HTR-8/SVneo (cell line): ENCODE data around the gene GAPVD1.
"Not testable (repeated sequence)": the region's sequence is repeated elsewhere in the genome, so short reads cannot be mapped to it uniquely, and the experiment has no call there.

Experiments used
- DNase-seq: peaks from one replicate; pipeline ENCODE4 v3.0.0; 2011; ENCODE audit warnings: low spot score, mixed read lengths; ENCODE audit not compliant: insufficient read length
- FAIRE-seq: peaks from 2 replicates; lab custom pipeline; 2011; peaks lifted over from hg19 to GRCh38; lab: Jason Lieb, UNC

GAPVD1 gene

GRCh38 chr9:125293134-125293533 is 31.5 kb downstream of the GAPVD1 start:
- no peak for DNase-seq
- no peak for FAIRE-seq

- DNase-seq (no peak), FAIRE-seq (no peak)
These were observed 34.0 kb downstream of the GAPVD1 start for GRCh38 chr9:125295657-125296056.

GRCh38 chr9:125296843-125297372 is 35.3 kb downstream of the GAPVD1 start:
- DNase-seq (no peak), FAIRE-seq (no peak)

- DNase-seq = no peak
These were observed 36.3 kb downstream of the GAPVD1 start for GRCh38 chr9:125297917-125298316.

GRCh38 chr9:125302241-125302640 is 40.6 kb downstream of the GAPVD1 start:
- no peak for FAIRE-seq

More at GRCh38 chr9:125297917-125298316, 36.3 kb downstream of the GAPVD1 start:
- FAIRE-seq = no peak

GRCh38 chr9:125304273-125304672 is 42.6 kb downstream of the GAPVD1 start:
- no peak for DNase-seq
- no peak for FAIRE-seq

More at GRCh38 chr9:125302241-125302640, 40.6 kb downstream of the GAPVD1 start:
- DNase-seq = no peak

GRCh38 chr9:125312411-125312810 is 50.8 kb downstream of the GAPVD1 start:
- FAIRE-seq (no peak), DNase-seq (no peak)

- DNase-seq, FAIRE-seq: not testable (repeated sequence)
These were observed 54.7 kb downstream of the GAPVD1 start for GRCh38 chr9:125316359-125316758.

- FAIRE-seq (no peak), DNase-seq (no peak)
These were observed 56.1 kb downstream of the GAPVD1 start for GRCh38 chr9:125317704-125318103.

- no peak for FAIRE-seq
- DNase-seq = no peak
These were observed 59.9 kb downstream of the GAPVD1 start for GRCh38 chr9:125321496-125321895.

- DNase-seq = no peak
- no peak for FAIRE-seq
These were observed 62.0 kb downstream of the GAPVD1 start for GRCh38 chr9:125323615-125324014.

GRCh38 chr9:125325826-125326225 is 64.2 kb downstream of the GAPVD1 start:
- no peak for DNase-seq
- FAIRE-seq = no peak

- no peak for DNase-seq
- FAIRE-seq = no peak
These were observed 68.4 kb downstream of the GAPVD1 start for GRCh38 chr9:125329978-125330377.

- DNase-seq (no peak), FAIRE-seq (no peak)
These were observed 69.0 kb downstream of the GAPVD1 start for GRCh38 chr9:125330587-125330986.

GRCh38 chr9:125332527-125332926 is 70.9 kb downstream of the GAPVD1 start:
- DNase-seq (no peak), FAIRE-seq (no peak)

- DNase-seq = no peak
- no peak for FAIRE-seq
These were observed 75.6 kb downstream of the GAPVD1 start for GRCh38 chr9:125337236-125337635.

GRCh38 chr9:125338929-125339328 is 77.3 kb downstream of the GAPVD1 start:
- DNase-seq (no peak), FAIRE-seq (no peak)

GRCh38 chr9:125341566-125341965 is 79.9 kb downstream of the GAPVD1 start:
- no peak for DNase-seq
- no peak for FAIRE-seq

- DNase-seq = no peak
These were observed 82.1 kb downstream of the GAPVD1 start for GRCh38 chr9:125343518-125344275.

GRCh38 chr9:125346080-125346732 is 84.6 kb downstream of the GAPVD1 start:
- DNase-seq = no peak
- FAIRE-seq = no peak

More at GRCh38 chr9:125343518-125344275, 82.1 kb downstream of the GAPVD1 start:
- FAIRE-seq = no peak

- DNase-seq (no peak), FAIRE-seq (no peak)
These were observed 94.0 kb downstream of the GAPVD1 start for GRCh38 chr9:125355601-125356000.
